ENCODE measurements around the gene CCDC158. TPM values are rescaled to one million over a fixed set of nuclear protein-coding genes. Genes with fewer than 3 reads are reported as not detected.

The CCDC158 gene
- total and polyA plus RNA-seq, 10 donors, result 0.02 to 0.24 (median 0.18) TPM; not detected in 4

GRCh38 chr4:76271248-76271647 is 149.7 kb downstream of the CCDC158 start:
- Histone ChIP-seq H3K36me3 (no peaks in the 10 kb centered on the region), H3K27ac (peak overlapping the region in 1 of 8 donors; percentile 13), H3K27me3 (replicated peaks in 1 of 7) (no peaks in the 10 kb centered on the region), H3K4me1 (no peaks in the 10 kb centered on the region), H3K9me3 (no peaks in the 10 kb centered on the region), H3K4me3 (no peak overlapping the region)
- TF ChIP-seq POLR2AphosphoS5 (IDR thresholded peaks at IDR 0.05), result no peak
- TF ChIP-seq POLR2A (IDR thresholded peaks at IDR 0.05), result no peak
- TF ChIP-seq, protein P1, sequence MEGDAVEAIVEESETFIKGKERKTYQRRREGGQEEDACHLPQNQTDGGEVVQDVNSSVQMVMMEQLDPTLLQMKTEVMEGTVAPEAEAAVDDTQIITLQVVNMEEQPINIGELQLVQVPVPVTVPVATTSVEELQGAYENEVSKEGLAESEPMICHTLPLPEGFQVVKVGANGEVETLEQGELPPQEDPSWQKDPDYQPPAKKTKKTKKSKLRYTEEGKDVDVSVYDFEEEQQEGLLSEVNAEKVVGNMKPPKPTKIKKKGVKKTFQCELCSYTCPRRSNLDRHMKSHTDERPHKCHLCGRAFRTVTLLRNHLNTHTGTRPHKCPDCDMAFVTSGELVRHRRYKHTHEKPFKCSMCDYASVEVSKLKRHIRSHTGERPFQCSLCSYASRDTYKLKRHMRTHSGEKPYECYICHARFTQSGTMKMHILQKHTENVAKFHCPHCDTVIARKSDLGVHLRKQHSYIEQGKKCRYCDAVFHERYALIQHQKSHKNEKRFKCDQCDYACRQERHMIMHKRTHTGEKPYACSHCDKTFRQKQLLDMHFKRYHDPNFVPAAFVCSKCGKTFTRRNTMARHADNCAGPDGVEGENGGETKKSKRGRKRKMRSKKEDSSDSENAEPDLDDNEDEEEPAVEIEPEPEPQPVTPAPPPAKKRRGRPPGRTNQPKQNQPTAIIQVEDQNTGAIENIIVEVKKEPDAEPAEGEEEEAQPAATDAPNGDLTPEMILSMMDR (IDR thresholded peaks at IDR 0.05 in 8 of 11, conservative IDR thresholded peaks at IDR 0.05 in 3 of 11), result no peak
- 90 to 95% (median 94%) methylated on average over 6 of the region's 6 CpGs for WGBS, 5 donors
- no peak for DNase-seq
- intact Hi-C loops (cut with DNase I; ENCODE audit: low total_unique reads), result no loop called here

DNA sequence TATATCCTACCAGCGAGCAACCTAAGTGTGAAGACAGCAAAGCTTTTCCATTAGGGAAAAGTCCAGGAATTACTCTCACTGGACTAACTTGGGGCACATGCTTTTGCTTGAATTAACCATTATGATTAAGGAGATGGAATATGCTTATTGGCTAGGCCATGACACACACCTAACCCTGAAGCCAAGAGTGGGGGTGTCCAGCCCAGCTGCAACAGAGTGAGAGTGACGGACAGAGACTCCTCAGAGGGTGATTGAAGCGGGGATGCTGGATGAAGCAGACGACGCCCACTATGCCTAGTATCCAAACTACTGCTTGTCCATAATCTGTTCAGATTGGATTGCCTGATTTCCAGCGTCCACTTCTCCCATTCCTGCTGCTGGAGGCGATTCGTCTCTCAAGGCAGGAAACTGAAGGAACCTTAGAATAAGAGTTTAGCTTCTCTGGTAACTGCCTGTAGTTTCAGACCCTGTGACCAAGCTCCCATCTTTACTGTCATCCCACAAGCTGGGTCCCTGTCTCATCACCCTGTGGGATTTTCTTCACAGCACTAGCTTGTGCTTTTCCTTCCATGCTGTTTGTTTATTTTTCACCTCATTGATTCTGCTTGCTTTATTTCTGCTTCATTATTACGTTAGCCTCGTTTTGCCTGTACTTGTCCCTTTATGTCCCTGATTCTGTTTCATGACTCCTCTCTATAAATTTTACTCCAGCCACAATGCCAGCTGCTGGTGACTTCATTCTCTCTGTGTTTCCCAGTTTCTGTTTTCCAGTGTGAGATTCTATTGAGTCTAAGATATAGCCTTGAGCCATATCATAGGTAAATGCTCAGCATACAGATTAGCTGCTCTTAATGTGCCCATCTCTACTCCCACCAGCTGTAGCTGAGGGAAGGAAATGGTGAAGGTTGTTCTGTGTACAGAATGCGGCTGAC is 150.4 kb downstream of the CCDC158 start:
- Histone ChIP-seq H3K4me1 (no peaks in the 10 kb centered on the region), H3K9me3 (no peaks in the 10 kb centered on the region), H3K36me3 (no peaks in the 10 kb centered on the region), H3K4me3 (no peak overlapping the region), H3K27me3 (replicated peaks in 1 of 7) (no peaks in the 10 kb centered on the region), H3K27ac (peak overlapping the region in 1 of 8 donors; percentile 13)
- WGBS, 5 donors, result 78 to 88% (median 80%) methylated on average over 11 of the region's 11 CpGs
- intact Hi-C loops (cut with DNase I; ENCODE audit: low total_unique reads), result no loop called here
- TF ChIP-seq POLR2AphosphoS5 (IDR thresholded peaks at IDR 0.05), result no peak
- TF ChIP-seq, protein P1 (IDR thresholded peaks at IDR 0.05 in 8 of 11, conservative IDR thresholded peaks at IDR 0.05 in 3 of 11), result no peak
- DNase-seq, result no peak

DNA sequence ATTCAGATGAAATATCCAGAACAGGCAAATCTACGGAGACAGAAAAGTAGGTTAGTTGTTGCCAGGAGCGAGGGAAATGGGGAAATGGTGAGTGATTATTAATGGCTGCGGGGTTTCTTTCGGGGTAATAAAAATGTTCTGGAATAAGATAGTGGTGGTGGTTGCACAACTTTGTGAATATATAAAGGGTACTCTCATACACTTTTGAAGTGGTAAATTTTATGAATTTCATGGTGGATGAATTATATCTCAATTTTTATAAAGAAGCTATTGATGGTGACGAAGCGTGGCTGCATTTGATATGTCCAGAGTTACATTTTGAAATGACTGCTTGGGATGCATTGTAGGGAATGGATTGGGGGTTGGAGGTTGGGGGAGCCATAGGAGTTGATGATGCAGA is 153.1 kb downstream of the CCDC158 start:
- no peaks in the 10 kb centered on the region for H3K36me3 ChIP-seq
- TF ChIP-seq POLR2A (IDR thresholded peaks at IDR 0.05) (no peak), POLR2AphosphoS5 (IDR thresholded peaks at IDR 0.05) (no peak)
- TF ChIP-seq, protein P1 (IDR thresholded peaks at IDR 0.05 in 8 of 11, conservative IDR thresholded peaks at IDR 0.05 in 3 of 11), result no peak
- H3K27me3 ChIP-seq (replicated peaks in 1 of 7), result no peaks in the 10 kb centered on the region
- H3K9me3 ChIP-seq, result no peaks in the 10 kb centered on the region
- no peaks in the 10 kb centered on the region for H3K4me1 ChIP-seq
- no peak for DNase-seq
- H3K27ac ChIP-seq, result no peak overlapping the region
- no peak overlapping the region for H3K4me3 ChIP-seq
- WGBS, 5 donors, result 91 to 96% (median 95%) methylated on average over 6 of the region's 6 CpGs
- intact Hi-C loops (cut with DNase I; ENCODE audit: low total_unique reads), result no loop called here

DNA sequence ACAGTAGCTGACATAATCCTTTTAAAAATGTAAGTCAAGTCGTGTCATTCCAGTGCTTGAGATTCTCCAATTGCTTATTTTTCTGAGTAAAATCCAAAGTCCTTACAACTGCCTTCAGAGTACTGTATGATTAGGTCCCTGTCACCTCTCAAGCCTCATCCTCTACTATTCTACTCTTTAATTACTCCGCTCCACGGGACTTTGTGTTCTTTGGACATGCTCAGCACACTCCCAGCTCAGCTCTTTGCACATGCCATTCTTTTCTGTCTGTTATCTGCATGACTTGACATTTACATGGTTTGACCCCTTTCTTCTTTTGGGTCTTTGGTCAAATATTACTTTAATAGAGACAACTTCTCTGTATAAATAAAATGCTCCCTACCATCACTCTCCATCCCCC is 154.3 kb downstream of the CCDC158 start:
- Histone ChIP-seq H3K27me3 (replicated peaks in 1 of 7) (no peaks in the 10 kb centered on the region), H3K36me3 (no peaks in the 10 kb centered on the region), H3K27ac (no peak overlapping the region), H3K4me3 (no peak overlapping the region), H3K9me3 (no peaks in the 10 kb centered on the region), H3K4me1 (no peaks in the 10 kb centered on the region)
- intact Hi-C loops (cut with DNase I; ENCODE audit: low total_unique reads), result no loop called here
- WGBS, 5 donors, result 78 to 84% (median 83%) methylated on average over 3 of the region's 3 CpGs
- TF ChIP-seq, protein P1 (IDR thresholded peaks at IDR 0.05 in 8 of 11, conservative IDR thresholded peaks at IDR 0.05 in 3 of 11), result no peak
- TF ChIP-seq POLR2AphosphoS5 (IDR thresholded peaks at IDR 0.05) (no peak), POLR2A (IDR thresholded peaks at IDR 0.05) (no peak)
- no peak for DNase-seq
